ACHN (cell line): ENCODE results near the gene PGM5.
"Not testable (repeated sequence)": the region's sequence is repeated elsewhere in the genome, so short reads cannot be mapped to it uniquely, and the experiment has no call there.

Source experiments
- DNase-seq: peaks from one replicate; pipeline ENCODE4 v3.0.0-alpha.2; 2015
- in situ Hi-C: cut with HindIII; loops from 2 replicates; pipeline ENCODE4 v1.10.0; 2017; ENCODE audit warnings: low sequenced_read_pairs, low pct_ligation_motif_present, low pct_unique_long_range_greater_than_20kb

The PGM5 gene

DNA sequence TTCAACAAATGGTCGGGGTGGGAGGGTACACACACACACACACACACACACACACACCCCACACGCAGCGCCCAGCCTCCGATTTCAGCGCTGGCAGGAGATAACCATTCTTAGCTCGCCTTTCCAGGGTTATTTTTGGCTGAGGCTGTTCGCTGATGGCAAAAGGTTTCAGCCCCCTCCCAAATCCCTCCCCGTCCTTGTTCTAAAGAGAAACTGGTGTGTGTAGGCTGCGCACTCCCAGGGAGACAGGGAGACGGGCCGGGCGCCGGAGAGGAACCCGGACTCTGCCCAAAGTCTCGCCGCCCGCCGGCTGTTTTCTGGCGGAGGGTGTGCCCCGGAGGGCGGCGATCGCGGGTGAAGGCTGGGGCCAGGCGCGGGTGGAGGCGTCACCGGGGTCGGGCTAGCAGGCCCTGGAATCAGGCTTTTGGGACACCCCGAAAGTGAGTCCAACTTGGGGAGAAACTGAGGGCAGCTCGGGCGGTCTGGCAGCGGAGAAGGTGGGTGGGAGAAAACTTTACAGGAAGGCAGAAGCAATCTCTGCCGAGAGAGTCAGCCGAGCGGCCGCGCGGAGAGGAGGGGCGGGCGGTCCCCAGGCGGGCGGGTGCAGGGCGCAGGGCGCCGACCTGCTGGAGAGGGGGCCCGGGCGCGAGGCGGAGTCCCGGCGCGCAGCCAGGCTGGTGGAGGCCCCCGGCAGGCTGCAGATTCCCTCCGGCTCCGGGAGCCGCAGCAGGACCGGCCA, at the start of gene PGM5:
Gene PGM5 (plus strand): TSS at position 232 of the 739 bp plus-strand sequence. CDS start 517 bp downstream, outside the sequence.
- DNase-seq, in situ Hi-C loops: not testable (repeated sequence)

DNA sequence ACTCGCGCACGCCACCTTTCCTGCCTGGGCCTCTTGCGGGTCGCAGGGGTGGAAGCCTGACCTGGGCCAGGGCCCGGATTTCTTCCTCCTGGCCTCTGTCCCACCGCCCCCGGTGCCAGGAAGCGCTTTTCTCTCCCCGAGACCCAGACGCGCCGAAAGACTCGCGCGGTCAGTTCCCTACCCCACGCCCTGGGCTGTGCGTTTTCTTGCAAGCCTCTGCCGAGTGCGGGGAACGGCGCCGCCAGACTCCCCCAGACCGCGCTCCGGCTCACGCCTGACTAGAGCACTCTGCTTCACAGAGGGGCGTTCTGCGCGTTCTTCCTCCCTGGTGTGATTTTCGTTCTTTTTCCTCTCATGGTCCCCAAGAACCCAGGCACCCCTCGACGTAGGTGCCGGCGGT, 49.3 kb upstream of the PGM5 start:
- in situ Hi-C loops, DNase-seq: not testable (repeated sequence)

DNA sequence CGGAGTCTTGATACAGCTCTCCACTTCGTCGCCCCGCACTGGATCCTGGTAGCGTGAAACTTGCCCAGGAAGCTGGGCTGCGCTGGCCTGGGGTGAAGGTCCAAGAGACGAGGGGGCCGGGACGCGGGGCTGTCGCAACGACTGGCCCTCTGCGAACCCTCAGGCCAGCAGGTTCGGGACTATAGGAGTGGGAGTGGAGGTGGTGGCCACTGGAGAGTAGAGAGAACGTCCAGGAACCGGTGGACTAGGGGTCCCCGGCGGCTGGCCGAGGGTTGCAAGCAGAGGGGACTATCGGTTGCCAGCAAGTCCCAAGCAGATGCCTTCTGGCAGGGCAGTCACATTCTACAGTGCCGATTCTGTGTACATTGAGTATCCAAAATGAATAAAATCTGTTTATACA, 48.8 kb upstream of the PGM5 start:
- in situ Hi-C loops = not testable (repeated sequence)

DNA sequence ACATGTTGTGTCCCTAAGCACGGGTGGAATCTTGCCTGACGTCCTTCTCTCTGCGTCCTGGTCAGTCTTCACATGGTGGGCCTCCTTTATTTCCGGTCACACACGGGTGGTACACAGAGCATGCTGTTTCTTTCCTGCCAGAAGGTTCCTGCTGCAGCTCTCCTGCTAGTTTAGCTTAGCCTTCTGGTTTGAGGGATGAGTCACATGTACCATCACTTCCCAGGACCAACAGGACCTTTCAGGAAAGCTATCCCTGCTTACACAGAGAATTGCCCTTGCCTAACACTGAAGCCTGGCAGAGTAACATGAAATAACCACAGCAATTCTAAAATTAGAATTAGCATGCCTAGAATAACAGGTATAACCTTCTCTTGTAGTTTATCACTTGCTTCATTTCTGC, 45.2 kb upstream of the PGM5 start:
- in situ Hi-C loops, DNase-seq: not testable (repeated sequence)

More for the DNA sequence above, 48.8 kb upstream of the PGM5 start:
- not testable (repeated sequence) for DNase-seq

DNA sequence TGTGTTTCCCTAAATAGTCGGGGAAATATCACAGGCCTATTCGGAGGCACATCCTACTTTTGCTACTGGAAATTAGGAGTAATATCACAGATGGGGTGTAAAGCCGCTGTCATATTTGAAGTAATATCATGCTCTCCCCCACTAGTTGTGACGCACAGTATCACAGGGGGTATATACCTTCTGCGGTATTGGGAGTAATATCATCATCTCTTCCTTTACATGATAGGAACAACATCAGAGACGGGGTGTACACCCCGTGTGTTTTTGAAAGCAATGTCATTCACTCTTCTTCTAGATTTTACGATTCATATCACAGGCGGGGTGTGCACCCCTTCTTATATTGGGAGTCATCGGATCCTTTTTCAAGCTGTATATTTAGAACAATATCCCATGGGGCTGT, 38.2 kb upstream of the PGM5 start:
- in situ Hi-C loops, DNase-seq: not testable (repeated sequence)

DNA sequence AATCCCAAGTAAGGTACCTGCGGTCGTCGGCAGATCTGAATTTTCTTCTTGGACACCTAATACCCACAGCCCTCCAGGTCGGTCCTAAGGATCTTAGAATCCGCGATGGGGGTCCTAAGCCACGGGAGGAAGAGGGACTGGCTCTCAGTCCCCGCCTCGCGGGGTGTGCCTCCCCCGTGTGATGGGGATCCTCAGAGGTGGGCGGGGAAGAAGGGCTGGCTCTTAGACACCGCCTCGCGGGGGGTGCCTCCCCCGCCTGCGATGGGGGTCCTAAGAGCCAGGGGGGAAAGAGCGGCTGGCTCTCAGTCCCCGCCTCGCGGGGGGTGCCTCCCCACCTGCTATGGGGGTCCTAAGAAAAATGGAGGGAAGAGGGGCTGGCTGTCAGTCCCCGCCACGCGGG, 32.7 kb upstream of the PGM5 start:
- in situ Hi-C loops, DNase-seq: not testable (repeated sequence)

DNA sequence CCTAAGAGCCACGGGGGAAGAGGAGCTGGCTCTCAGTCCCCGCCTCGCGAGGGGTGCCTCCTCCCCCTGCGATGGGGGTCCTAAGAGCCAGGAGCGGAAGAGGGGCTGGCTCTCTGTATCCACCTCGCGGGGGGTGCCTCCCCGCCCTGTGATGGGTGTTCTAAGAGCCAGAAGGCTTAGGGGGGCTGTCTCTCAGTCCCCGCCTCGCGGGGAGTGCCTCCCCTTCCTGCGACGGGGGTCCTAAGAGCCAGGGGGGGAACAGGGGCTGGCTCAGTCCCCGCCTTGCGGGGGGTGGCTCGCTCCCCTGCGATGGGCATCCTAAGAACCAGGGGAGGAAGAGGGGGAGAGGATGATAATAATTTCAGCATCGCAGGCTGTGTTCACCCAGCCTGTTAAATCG, 31.9 kb upstream of the PGM5 start:
- in situ Hi-C loops, DNase-seq: not testable (repeated sequence)

DNA sequence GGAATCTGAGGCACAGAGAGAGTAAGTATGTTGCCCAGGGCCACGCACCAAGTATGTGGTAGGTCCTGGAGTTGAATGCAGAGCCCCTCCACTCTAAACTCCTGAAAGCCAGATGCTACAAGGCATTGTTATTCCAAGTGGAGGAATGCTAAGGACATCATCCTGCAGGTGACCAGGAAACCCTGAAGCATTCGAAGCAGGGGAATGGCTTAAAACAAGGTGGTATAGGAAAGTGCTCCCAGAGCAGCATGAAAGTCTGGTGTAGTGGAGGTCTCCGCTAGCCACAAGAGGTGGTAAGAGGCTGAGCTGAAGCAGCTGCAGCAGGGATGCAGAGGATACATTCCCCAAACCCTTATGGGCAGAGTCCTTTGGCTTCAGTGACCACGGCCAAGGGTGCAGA, 27.3 kb upstream of the PGM5 start:
- in situ Hi-C loops, DNase-seq: not testable (repeated sequence)

DNA sequence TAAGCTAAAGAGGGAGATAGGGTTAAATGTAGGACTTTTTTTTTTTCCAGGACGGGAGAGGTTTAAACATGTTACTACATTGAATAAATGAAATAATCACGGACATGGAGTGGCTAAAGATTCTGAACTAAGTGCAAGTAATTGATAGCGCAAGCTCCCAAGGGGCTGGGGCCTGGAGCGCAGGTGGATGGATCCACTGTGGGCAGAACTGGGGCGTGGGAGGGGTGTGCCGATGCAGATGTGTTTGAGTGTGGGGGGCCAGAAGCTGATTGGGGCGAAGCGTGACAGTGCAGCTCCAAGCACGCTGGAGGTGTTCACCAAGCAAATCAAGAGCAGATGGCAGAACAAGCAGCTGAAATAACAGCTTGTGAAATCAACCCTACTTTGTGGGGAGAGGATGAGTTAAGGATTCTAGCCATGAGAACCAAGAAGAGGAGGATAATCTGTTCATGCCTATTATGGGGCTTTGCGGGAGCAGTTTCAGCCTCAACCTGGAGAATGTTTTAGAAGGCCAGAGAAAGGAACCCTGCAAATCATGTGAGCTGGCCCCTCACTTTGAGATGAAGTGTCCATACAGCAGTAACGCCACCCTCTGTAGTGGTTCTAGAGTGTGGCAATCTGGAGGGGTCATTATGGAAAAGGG, 25.8 kb upstream of the PGM5 start:
- in situ Hi-C loops, DNase-seq: not testable (repeated sequence)

DNA sequence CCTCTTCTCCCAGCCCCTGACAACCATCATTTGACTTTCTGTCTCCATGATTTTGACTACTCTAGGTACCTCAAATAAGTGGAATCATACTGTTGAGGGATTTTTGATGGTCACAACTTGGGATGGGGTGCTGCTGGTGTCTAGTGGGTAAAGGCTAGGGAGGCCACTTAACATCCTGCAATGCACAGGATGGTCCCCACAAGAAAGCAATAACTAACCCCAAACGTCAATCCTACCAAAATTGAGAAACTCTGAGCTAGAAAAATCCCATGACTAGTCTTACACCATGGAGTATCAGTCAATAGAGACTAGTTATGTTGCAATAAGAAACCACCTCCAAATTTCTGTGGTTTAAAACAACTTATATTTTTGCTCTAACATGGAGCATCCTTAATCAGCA, 24.3 kb upstream of the PGM5 start:
- in situ Hi-C loops = not testable (repeated sequence)

DNA sequence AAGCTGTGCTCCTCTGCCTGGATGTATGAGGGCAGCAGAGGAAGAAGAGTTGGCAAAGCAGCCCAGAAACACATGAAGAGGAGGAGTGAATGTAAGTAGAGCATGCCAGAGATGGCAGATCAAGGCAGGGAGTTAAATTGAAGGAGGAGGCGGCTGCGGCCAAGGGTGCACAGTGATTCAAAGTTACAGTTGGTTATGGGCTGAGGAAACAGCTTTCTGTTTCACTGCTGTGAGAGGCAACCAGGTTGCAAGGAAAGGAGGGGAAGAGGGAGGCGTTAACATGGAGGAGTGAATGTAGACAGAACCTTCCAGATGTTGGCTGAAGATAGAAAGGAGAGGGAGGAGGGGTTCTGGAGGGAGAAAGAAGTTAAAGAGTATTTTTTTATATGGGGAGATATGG, 20.5 kb upstream of the PGM5 start:
- in situ Hi-C loops, DNase-seq: not testable (repeated sequence)

More for the DNA sequence above, 24.3 kb upstream of the PGM5 start:
- not testable (repeated sequence) for DNase-seq

DNA sequence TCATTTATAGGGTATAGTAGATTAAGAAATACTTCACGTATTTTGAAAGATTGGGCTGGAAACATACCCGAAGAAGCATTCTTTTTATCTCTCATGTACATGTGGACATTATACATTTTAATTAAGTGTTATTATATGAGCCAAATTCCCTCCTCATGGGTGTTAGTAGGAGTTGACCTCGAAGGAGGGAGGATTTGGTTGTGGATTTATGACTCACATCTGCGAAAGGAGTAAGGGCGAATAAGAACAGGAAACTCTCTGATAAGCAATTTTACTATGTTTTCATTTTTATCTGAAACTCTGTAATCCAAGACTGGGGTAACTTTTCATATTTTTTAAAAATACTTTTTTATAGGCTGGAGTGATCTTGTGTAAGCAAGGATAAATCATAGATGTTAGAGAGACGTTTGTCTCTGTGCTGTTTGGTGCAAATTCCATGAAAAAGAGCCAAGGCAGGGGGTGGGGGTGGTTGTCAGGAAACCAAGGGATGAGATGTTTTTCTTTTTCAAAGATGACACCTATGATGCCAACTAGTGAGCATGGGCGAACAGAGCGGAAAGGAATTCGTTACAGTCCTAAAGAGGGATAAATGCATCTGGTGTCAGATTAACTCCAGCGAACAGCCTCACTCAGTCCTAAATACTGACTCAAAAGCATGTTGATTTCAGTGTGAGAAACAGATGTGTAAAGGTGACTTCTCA, 19.6 kb upstream of the PGM5 start:
- in situ Hi-C loops, DNase-seq: not testable (repeated sequence)

DNA sequence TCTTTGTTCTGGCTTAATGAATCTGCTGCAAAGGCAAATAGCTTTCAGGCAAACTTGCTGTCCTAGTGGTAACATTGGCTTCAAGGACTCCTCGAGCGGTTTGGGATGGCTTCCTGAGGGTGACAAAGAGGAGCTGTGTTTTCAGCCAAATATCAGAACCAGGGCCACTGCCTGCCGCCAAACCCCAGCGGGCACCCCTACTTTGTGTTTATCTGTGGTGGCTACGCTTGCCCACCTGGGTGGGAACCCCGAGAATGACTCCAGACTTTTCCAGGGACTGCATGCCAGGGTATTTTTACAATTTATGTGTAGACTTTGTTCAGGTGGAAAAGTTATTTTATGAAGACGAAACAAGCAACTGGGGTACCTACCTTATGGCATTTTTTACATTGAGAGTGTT, 18.4 kb upstream of the PGM5 start:
- in situ Hi-C loops, DNase-seq: not testable (repeated sequence)

DNA sequence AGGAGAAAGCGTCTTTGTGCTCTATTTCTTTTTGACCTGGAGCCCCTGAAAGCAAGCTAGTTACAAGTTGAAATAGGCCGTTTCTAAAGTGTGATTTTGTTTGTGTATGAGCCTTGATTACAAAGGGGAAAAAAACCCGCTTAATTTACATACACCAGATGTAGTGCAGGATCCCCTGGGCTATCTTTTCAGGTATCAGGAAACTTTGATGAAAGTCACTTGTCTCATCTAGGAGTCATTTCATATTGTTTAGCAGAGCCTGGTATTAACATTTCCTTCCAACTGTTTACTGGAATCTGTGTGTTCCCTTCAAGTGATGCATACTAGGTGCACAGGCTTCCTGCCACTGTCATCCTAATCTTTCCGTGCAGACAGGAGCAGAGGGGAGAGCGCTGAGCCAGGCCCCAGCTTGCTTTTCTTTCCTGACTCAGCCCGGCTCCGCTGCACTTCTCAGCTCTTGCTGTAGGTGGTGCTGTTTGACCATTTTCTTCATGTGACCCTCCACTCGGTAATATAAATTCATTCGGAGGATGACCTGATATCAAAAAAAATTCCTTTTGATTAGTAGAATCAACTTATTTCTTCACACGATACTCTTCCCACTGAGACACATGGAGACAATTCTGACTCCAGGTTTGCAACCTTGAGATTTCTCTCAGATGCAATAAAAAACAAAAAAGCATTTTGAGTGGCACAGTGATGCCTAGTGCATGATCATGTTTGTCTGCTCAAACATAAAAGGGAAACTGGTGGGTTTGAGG, 14.0 kb upstream of the PGM5 start:
- in situ Hi-C loops, DNase-seq: not testable (repeated sequence)

DNA sequence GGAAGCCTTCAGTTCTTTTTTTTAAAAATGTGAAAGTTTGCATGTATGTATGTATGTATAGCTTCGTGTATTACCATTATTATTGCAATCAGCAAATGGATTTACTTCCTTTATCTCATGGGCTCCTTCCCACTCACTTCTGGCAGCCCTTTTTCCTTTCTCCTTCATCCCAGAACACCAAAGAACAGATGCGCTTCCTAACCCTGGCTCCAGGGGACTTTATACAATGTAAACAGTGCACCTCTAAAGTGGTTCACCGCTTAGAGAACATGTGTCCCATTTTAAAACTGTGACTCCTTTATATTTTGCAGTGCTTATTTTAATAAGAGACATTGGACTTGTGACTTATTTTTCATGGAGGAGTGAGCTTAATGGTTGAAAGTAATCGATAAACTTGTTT, 13.2 kb upstream of the PGM5 start:
- in situ Hi-C loops = not testable (repeated sequence)

DNA sequence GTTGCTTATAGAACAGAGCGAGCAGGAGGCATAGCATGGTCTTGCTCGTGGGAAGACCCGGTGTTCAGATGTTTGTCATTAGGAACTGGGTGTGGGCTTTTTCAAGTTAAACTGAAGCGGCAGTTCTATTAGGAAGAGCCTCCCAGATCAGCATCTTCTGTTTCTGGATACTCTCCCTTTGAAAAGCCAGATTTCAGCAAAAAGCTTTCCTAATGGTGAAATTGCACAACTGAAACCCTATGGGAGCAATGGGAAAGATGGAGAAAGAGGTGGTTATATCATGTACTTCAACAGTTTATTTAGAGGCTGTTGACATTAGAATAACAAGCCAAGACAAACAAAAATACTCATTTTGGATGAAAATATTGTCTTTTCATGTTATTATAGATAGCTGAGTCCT, 12.4 kb upstream of the PGM5 start:
- DNase-seq, in situ Hi-C loops: not testable (repeated sequence)

More for the DNA sequence above, 13.2 kb upstream of the PGM5 start:
- not testable (repeated sequence) for DNase-seq

DNA sequence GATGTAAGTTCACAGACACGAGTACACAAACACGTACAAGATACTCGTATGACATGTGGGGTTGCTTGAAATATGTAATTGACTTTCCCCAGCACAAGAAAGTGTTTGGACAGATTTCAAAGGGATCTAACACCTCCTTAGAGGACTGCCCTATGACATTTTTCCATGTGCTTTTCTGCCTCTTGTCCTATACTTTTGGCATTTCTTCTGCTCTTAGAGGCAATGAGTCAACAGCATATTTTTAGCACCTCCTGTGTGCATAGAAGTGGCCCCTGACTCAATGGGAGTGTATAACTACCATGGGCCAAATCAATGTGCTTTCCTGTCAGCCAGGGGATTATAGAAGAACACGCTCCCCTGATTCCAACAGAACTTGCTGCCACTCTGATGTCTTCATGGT, 4.7 kb upstream of the PGM5 start:
- DNase-seq, in situ Hi-C loops: not testable (repeated sequence)

DNA sequence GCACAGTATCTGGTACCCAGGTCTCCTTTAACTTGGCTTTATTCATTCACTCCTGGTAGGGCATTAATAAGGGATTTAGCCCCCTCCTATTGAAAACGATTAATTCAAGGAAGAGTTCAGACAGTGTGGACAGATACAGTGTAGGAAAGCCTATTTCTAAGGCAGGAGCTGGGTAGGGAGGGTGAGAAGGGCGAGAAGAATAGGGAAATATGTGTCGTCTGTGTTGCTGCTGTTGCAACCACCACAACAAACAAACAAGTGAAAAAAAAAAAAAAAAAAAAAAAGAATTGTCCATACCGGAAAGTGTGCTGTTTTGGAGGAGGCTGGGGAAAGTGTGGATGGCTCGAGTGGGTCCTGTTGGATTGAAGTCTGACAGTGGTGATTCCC, 425 bp upstream of the PGM5 start:
- DNase-seq, in situ Hi-C loops: not testable (repeated sequence)
